Gastroesophageal sphincter (tissue), 4 donors: ENCODE data around the gene ZDHHC11. TPM values are rescaled to one million over a fixed set of nuclear protein-coding genes. Genes with fewer than 3 reads are reported as not detected.

ENCODE experiments used
- ATAC-seq: fragments of 150-250 bp; one replicate; pipeline ENCODE4 v1.9.1; 2016; ENCODE audit warnings: mild to moderate bottlenecking, moderate library complexity
- H3K27ac ChIP-seq, 4 donors: fragments of 200-600 bp; sonication (generic) in 3 of 4; 1 replicate in 3 of 4; 2 replicates in 1 of 4; pipeline ENCODE4 v1.5.1; 2016 to 2019
- H3K27me3 ChIP-seq: fragments of 200-600 bp; sonication (generic); one replicate; pipeline ENCODE4 v1.5.1; 2019
- H3K36me3 ChIP-seq, 2 donors: fragments of 200-600 bp; sonication (generic); one replicate each; pipeline ENCODE4 v1.5.1; 2019; ENCODE audit warnings: control low read depth in 1 of 2
- H3K4me1 ChIP-seq, 3 donors: fragments of 200-600 bp; sonication (generic); 1 replicate in 2 of 3; 2 replicates in 1 of 3; pipeline ENCODE4 v1.5.1; 2016 to 2019; ENCODE audit warnings: control low read depth in 2 of 3
- H3K4me3 ChIP-seq, 2 donors: fragments of 200-600 bp; sonication (generic); one replicate each; pipeline ENCODE4 v1.5.1; 2019; ENCODE audit warnings: mild to moderate bottlenecking in 1 of 2, moderate library complexity in 1 of 2
- H3K9me3 ChIP-seq, 3 donors: fragments of 200-600 bp; sonication (generic); one replicate each; pipeline ENCODE4 v1.5.1; 2017 to 2019; ENCODE audit warnings: control low read depth in 2 of 3
- CTCF ChIP-seq, 4 experiments: fragments of 200-600 bp in 2 of 4; fragments of 450-650 bp in 2 of 4; sonication (generic) in 1 of 4; IDR thresholded peaks; one replicate each; pipeline ENCODE4 v1.5.1; 2017 to 2019; ENCODE audit warnings: antibody characterized with exemption in 4 of 4, mild to moderate bottlenecking in 2 of 4, moderate library complexity in 2 of 4
- EP300 ChIP-seq: sonication (generic); formaldehyde crosslinking; IDR thresholded peaks from one replicate; pipeline ENCODE4 v1.6.1; 2017; ENCODE audit warnings: antibody characterized with exemption, mild to moderate bottlenecking
- POLR2A ChIP-seq, 2 donors: fragments of 450-650 bp; IDR thresholded peaks; one replicate each; pipeline ENCODE4 v1.6.1; 2017; ENCODE audit warnings: antibody characterized with exemption in 2 of 2, mild to moderate bottlenecking in 2 of 2, moderate library complexity in 1 of 2
- POLR2AphosphoS5 ChIP-seq: sonication (generic); formaldehyde crosslinking; IDR thresholded peaks from one replicate; pipeline ENCODE4 v1.6.1; 2017; ENCODE audit warnings: antibody characterized with exemption
- WGBS, 2 donors: methylation state at CpG; one replicate each; pipeline ENCODE4 v1.1.5; 2018; ENCODE audit warnings: low coverage in 1 of 2; 5-methylcytosine and 5-hydroxymethylcytosine counted together
- total RNA-seq, 4 donors: library from RNA; depleted of rRNA; stranded (reverse); fragments of >200 nt; gene quantifications; one replicate each; pipeline ENCODE4 v1.1.0, GENCODE V29; 2016

ZDHHC11 gene
- total RNA-seq, 4 donors from 2014 or later, result 2.3 to 19.1 (median 7.4) TPM

GRCh38 chr5:873328-873727 lies 22.5 kb upstream of the ZDHHC11 start:
- H3K9me3 ChIP-seq, result no peaks in the 10 kb centered on the region
- H3K36me3 ChIP-seq, result peaks cover 0 to 100% of the 10 kb centered on the region in 2 donors
- ATAC-seq, result no peak
- no peak overlapping the region for H3K4me3 ChIP-seq
- TF ChIP-seq CTCF (IDR thresholded peaks at IDR 0.05) (no peak), EP300 (no peak), POLR2AphosphoS5 (no peak), POLR2A (IDR thresholded peaks at IDR 0.05) (no peak)
- no peak overlapping the region for H3K27ac ChIP-seq
- WGBS, 2 donors, result 74 to 79% methylated on average over 4 to 8 of the region's 8 CpGs
- H3K4me1 ChIP-seq, result no peaks in the 10 kb centered on the region
- no peaks in the 10 kb centered on the region for H3K27me3 ChIP-seq

GRCh38 chr5:872301-872700 lies 21.5 kb upstream of the ZDHHC11 start:
- TF ChIP-seq CTCF (IDR thresholded peaks at IDR 0.05), result no peak
- no peak for TF ChIP-seq EP300
- no peak for TF ChIP-seq POLR2AphosphoS5
- no peak for TF ChIP-seq POLR2A (IDR thresholded peaks at IDR 0.05)
- ATAC-seq, result no peak
- Histone ChIP-seq H3K9me3 (no peaks in the 10 kb centered on the region), H3K4me1 (no peaks in the 10 kb centered on the region), H3K27ac (no peak overlapping the region), H3K4me3 (no peak overlapping the region), H3K36me3 (peaks cover 0 to 100% of the 10 kb centered on the region in 2 donors), H3K27me3 (no peaks in the 10 kb centered on the region)
- 71 to 95% methylated on average over 3 to 6 of the region's 10 CpGs for WGBS, 2 donors

- no peak for ATAC-seq
- Histone ChIP-seq H3K4me1 (no peaks in the 10 kb centered on the region), H3K27ac (no peak overlapping the region), H3K4me3 (no peak overlapping the region), H3K36me3 (peaks cover 0 to 100% of the 10 kb centered on the region in 2 donors), H3K9me3 (no peaks in the 10 kb centered on the region), H3K27me3 (no peaks in the 10 kb centered on the region)
- 91 to 96% methylated on average over 11 of the region's 29 CpGs for WGBS, 2 donors
- TF ChIP-seq CTCF (IDR thresholded peaks at IDR 0.05) (no peak), POLR2AphosphoS5 (no peak), POLR2A (IDR thresholded peaks at IDR 0.05) (no peak), EP300 (no peak)
These were observed 21.0 kb upstream of the ZDHHC11 start for GRCh38 chr5:871596-872298.

GRCh38 chr5:870956-871355 lies 20.2 kb upstream of the ZDHHC11 start:
- Histone ChIP-seq H3K27ac (no peak overlapping the region), H3K4me3 (no peak overlapping the region), H3K4me1 (no peaks in the 10 kb centered on the region), H3K9me3 (no peaks in the 10 kb centered on the region), H3K36me3 (peaks cover 0 to 100% of the 10 kb centered on the region in 2 donors), H3K27me3 (no peaks in the 10 kb centered on the region)
- ATAC-seq, result no peak
- no peak for TF ChIP-seq EP300
- no peak for TF ChIP-seq POLR2A (IDR thresholded peaks at IDR 0.05)
- TF ChIP-seq POLR2AphosphoS5, result no peak
- TF ChIP-seq CTCF (IDR thresholded peaks at IDR 0.05), result no peak
- 92% methylated on average over 3 of the region's 5 CpGs; no CpG with 5 or more reads in 1 of the 2 donors for WGBS, 2 donors
